T-cell (primary cell): ENCODE results near the gene HEATR9. TPM values are rescaled to one million over a fixed set of nuclear protein-coding genes. Genes with fewer than 3 reads are reported as not detected.
A peak's percentile ranks its signal among the peaks of the same experiment; 100 is the strongest.

Experiments used
- ATAC-seq, 4 experiments: fragments of 200-7000 bp in 3 of 4; fragments of 150-1000 bp in 1 of 4; cut with Tn5 transposase; replicated peaks in 1 of 4; 1 replicate in 3 of 4; 2 replicates in 1 of 4; pipeline ENCODE4 v1.10.0; 2021; ENCODE audit warnings: moderate library complexity in 3 of 4, mild to moderate bottlenecking in 2 of 4, moderate number of reproducible peaks in 1 of 4
- CTCF ChIA-PET, 2 donors: fragments of 300-600 bp; sonication (Branson Sonifier 250); formaldehyde crosslinking; loops; one replicate each; lab custom pipeline; 2022; ENCODE audit warnings: antibody characterized with exemption in 2 of 2; lab: Charles Lee
- POLR2A ChIA-PET, 2 donors: fragments of 300-600 bp; sonication (Branson Sonifier 250); formaldehyde crosslinking; loops; one replicate each; lab custom pipeline; 2022; ENCODE audit warnings: antibody characterized with exemption in 2 of 2; lab: Charles Lee
- DNase-seq, 35 experiments: peaks; one replicate each; pipeline versions ENCODE4 v3.0.0 to v3.0.0-alpha.2; 2013 to 2023
- H3K27ac ChIP-seq: one replicate; pipeline ENCODE4 v1.5.1; 2013; ENCODE audit warnings: low read length
- H3K27me3 ChIP-seq, 2 experiments: replicated peaks in 1 of 2; 1 replicate in 1 of 2; 2 replicates in 1 of 2; pipeline versions ENCODE4 v1.6.1 to v1.7.0; 2013; ENCODE audit warnings: low read length in 1 of 2, mixed read lengths in 1 of 2; ENCODE audit not compliant: control insufficient read depth in 2 of 2, insufficient read depth in 2 of 2; ENCODE audit errors: extremely low read depth in 1 of 2
- H3K36me3 ChIP-seq, 2 donors: 1 replicate in 1 of 2; 2 replicates in 1 of 2; pipeline versions ENCODE4 v1.6.1 to v1.7.0; 2013; ENCODE audit warnings: low read length in 1 of 2; ENCODE audit not compliant: control insufficient read depth in 2 of 2, insufficient read depth in 1 of 2; ENCODE audit errors: extremely low read depth in 1 of 2
- H3K4me1 ChIP-seq, 2 experiments: 1 replicate in 1 of 2; 2 replicates in 1 of 2; pipeline versions ENCODE4 v1.6.1 to v1.7.0; 2013; ENCODE audit warnings: low read length in 2 of 2, mixed read lengths in 1 of 2; ENCODE audit not compliant: insufficient read depth in 2 of 2, control insufficient read depth in 1 of 2; ENCODE audit errors: extremely low read depth in 1 of 2
- H3K4me3 ChIP-seq, 2 donors: 1 replicate in 1 of 2; 2 replicates in 1 of 2; pipeline versions ENCODE4 v1.5.1 to v1.7.0; 2013; ENCODE audit warnings: mild to moderate bottlenecking in 2 of 2, low read length in 1 of 2, moderate library complexity in 1 of 2; ENCODE audit not compliant: control insufficient read depth in 1 of 2; ENCODE audit errors: extremely low read depth in 1 of 2
- H3K9me3 ChIP-seq: 2 replicates; pipeline ENCODE4 v1.7.0; 2013
- H3K27ac Mint-ChIP-seq, 2 donors: one replicate each; pipeline ENCODE4 v1.8.0; 2020 to 2021; ENCODE audit warnings: mild to moderate bottlenecking in 2 of 2, mixed read lengths in 2 of 2
- H3K27me3 Mint-ChIP-seq, 2 donors: one replicate each; pipeline ENCODE4 v1.8.0; 2021 to 2022; ENCODE audit warnings: mixed read lengths in 2 of 2
- H3K36me3 Mint-ChIP-seq: one replicate; pipeline ENCODE4 v1.8.0; 2021; ENCODE audit warnings: mixed read lengths
- H3K4me1 Mint-ChIP-seq, 3 donors: one replicate each; pipeline ENCODE4 v1.8.0; 2020 to 2022; ENCODE audit warnings: mixed read lengths in 3 of 3, mild to moderate bottlenecking in 1 of 3
- H3K4me3 Mint-ChIP-seq, 3 donors: one replicate each; pipeline ENCODE4 v1.8.0; 2020 to 2022; ENCODE audit warnings: mild to moderate bottlenecking in 3 of 3, mixed read lengths in 3 of 3, moderate library complexity in 3 of 3
- H3K9me3 Mint-ChIP-seq, 3 donors: one replicate each; pipeline ENCODE4 v1.8.0; 2020 to 2022; ENCODE audit warnings: mixed read lengths in 3 of 3
- WGBS: methylation state at CpG from one replicate; pipeline ENCODE4 v1.1.5; 2013; ENCODE audit warnings: missing lambda C conversion rate; ENCODE audit not compliant: insufficient coverage; 5-methylcytosine and 5-hydroxymethylcytosine counted together
- total RNA-seq, 35 experiments: library from RNA in 6 of 35; stranded (reverse) in 6 of 35; fragments of 120-200 nt in 1 of 35; gene quantifications; one replicate each; pipeline versions ENCODE4 v1.2.1 to v1.2.4 and lab custom pipeline; 2013 to 2026

The HEATR9 gene
- total RNA-seq, 5 donors from 2014 or later (not counting 1 experiment from before 2014, with no cell fraction given): 0.90 to 4.1 (median 1.5) TPM

DNA sequence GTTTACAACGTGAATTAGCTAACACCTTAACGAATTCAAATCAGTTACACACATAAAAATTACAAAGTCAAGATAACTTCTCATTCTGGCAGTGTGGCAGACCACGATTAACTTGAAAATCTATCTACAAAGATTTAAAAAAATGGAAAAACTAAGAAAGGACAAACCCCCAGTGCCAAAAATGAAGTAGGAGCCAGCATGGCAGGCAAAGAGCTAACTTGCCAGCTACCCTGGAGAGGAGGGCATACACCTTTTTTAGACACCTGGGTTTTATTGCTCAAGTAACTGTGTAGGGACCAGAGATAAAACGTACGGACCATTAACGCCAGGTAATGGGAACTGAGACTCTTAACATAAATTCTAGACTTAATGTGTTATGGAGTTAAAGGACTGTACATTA, 56.9 kb downstream of the HEATR9 start:
- no peaks in the 10 kb centered on the region for H3K27me3 ChIP-seq
- CTCF ChIA-PET: interaction anchor here in 1 of 2 donors (0.7 to 1.5 kb wide), 2 partner anchors 38 to 48 kb away, joined by 4 to 7 read pairs; no protein-coding TSS in a partner anchor
- no peak overlapping the region for H3K27ac ChIP-seq
- ATAC-seq: no peak
- WGBS: 60% methylated on average over 1 of the region's 6 CpGs
- Mint-ChIP-seq H3K4me1 (peaks cover 71 to 77% (median 72%) of the 10 kb centered on the region in 3 donors), H3K4me3 (peak overlapping the region; percentile 37 to 92 (median 39)), H3K36me3 (peaks cover 10% of the 10 kb centered on the region), H3K9me3 (no peaks in the 10 kb centered on the region), H3K27ac (peak overlapping the region; percentile 22 to 49), H3K27me3 (no peaks in the 10 kb centered on the region)
- no peaks in the 10 kb centered on the region for H3K36me3 ChIP-seq
- H3K4me3 ChIP-seq: no peak overlapping the region
- H3K4me1 ChIP-seq: peaks cover 21 to 29% of the 10 kb centered on the region in 2 experiments
- no peaks in the 10 kb centered on the region for H3K9me3 ChIP-seq
- POLR2A ChIA-PET: no interaction called here
- DNase-seq: no peak

DNA sequence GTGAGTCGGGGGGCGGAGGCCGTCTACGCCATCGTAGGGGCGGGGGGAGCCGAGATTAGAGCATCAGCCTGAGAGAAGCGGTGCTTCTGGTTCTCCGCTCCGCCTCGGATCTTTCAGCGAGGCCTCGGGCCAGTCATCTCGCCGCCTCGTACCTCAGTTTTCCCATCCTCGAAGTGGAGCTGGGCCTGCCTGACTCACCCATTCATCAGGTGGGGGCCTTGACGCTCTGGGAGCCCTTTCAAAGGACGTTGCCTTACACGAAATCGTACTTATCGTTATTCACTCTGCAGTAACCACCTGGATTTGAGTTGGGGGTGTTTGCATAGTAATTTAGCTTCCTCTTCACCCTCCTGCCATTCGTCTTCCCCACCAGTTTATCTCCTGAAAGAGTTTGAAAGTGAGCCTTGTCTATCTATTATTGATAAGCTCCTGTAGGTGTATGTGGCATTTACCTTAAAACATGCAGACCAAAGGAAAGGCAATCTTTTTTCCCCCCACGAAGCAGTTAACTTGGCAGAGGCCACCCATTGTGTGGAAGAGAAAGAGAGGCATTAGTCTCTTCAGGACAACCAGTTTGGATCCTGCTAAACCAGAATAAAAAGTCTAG, 58.7 kb downstream of the HEATR9 start:
- ATAC-seq (peak in 2 of 4 experiments; percentile 3 to 5), DNase-seq (no peak)
- 2% methylated on average over 16 of the region's 24 CpGs for whole genome bisulfite sequencing
- ChIA-PET CTCF (interaction anchor here (0.6 to 3.1 kb wide), 6 partner anchors 9 to 387 kb away, joined by 3 to 75 read pairs (median 5); no protein-coding TSS in a partner anchor), POLR2A (interaction anchor here in 1 of 2 donors (1.5 kb wide), 1 partner anchor 46 kb away, joined by 7 read pairs; no protein-coding TSS in a partner anchor)
- Mint-ChIP-seq H3K9me3 (no peaks in the 10 kb centered on the region), H3K27ac (peak overlapping the region; percentile 99), H3K4me3 (peak overlapping the region; percentile 92 to 93 (median 93)), H3K4me1 (peaks cover 55 to 61% (median 55%) of the 10 kb centered on the region in 3 donors), H3K36me3 (peaks cover 10% of the 10 kb centered on the region), H3K27me3 (no peaks in the 10 kb centered on the region)
- Histone ChIP-seq H3K4me3 (peak overlapping the region; percentile 67 to 90), H3K9me3 (no peaks in the 10 kb centered on the region), H3K27me3 (no peaks in the 10 kb centered on the region), H3K36me3 (no peaks in the 10 kb centered on the region), H3K4me1 (peaks cover 21 to 24% of the 10 kb centered on the region in 2 experiments), H3K27ac (peak overlapping the region; percentile 84)

DNA sequence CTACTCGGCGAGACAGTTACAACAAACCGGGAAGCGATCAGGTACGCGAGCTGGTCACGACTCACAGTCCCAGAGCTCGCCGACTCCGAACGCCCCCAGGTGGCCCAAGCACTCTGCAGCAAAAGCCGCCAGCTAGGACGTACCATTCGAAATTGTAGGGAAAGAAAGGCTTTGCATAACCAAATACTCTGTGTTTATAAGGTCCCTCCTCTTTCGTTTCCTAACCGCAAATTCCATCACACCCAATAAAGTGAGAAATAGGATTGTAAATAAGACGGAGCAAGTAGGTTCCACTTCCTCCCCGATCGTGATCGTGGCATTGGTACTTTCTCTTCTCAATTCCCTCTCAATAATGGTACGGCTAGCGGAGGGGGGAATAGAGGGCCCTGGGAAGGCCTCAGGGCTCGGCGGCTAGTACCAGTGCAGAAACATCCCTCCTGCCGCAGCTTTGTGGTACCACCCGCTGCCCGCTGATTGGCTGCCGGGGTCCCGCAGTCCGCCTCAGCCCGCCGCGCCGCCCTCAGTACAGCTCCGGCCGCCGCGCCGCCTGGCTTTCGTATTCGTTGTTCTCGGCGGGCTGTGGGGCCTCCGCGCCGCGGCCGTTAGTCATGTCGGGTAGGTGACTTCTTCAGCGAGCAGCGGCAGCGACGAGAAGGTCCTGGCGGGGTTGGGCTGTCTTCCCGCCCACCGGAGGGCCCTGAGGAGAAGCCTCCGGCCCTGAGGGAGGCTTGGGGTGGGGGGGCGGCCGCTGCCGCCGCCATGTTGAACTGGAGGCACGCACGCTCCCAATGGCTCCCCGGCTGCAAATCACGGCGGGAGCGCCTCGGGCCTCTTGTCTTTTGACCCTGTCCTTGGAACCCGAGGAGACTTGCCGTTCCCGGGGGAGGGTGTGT, 59.5 kb downstream of the HEATR9 start, which contains the start of gene TAF15:
TAF15 (plus strand) TSS at position 523 of the 893 bp plus-strand sequence; CDS start at position 609, 86 bp downstream.
- no peaks in the 10 kb centered on the region for H3K27me3 ChIP-seq
- peak; percentile 81 to 98 (median 95) for DNase-seq
- 0% methylated on average over 48 of the region's 71 CpGs for WGBS
- Mint-ChIP-seq H3K4me3 (peak within 1 kb of the TSS; percentile 92 to 93 (median 93)), H3K9me3 (no peaks in the 10 kb centered on the region), H3K4me1 (peaks cover 51 to 53% (median 53%) of the 10 kb centered on the region in 3 donors), H3K27me3 (no peaks in the 10 kb centered on the region), H3K36me3 (peaks cover 10% of the 10 kb centered on the region), H3K27ac (peak within 1 kb of the TSS; percentile 99)
- peak within 1 kb of the TSS; percentile 67 to 90 for H3K4me3 ChIP-seq
- H3K4me1 ChIP-seq: peaks cover 24 to 25% of the 10 kb centered on the region in 2 experiments
- H3K27ac ChIP-seq: peak within 1 kb of the TSS; percentile 84
- no peaks in the 10 kb centered on the region for H3K9me3 ChIP-seq
- no peaks in the 10 kb centered on the region for H3K36me3 ChIP-seq
- CTCF ChIA-PET: interaction anchor here (0.5 to 3.1 kb wide), 22 partner anchors 8 to 497 kb away, joined by 3 to 75 read pairs (median 4); no protein-coding TSS in a partner anchor
- peak; percentile 91 to 93 (median 92) for ATAC-seq
- POLR2A ChIA-PET: interaction anchor here (0.5 to 1.5 kb wide), 7 partner anchors 8 to 231 kb away, joined by 3 to 7 read pairs (median 3); partner anchors contain the start of gene PEX12 (in 1 of the 2)

DNA sequence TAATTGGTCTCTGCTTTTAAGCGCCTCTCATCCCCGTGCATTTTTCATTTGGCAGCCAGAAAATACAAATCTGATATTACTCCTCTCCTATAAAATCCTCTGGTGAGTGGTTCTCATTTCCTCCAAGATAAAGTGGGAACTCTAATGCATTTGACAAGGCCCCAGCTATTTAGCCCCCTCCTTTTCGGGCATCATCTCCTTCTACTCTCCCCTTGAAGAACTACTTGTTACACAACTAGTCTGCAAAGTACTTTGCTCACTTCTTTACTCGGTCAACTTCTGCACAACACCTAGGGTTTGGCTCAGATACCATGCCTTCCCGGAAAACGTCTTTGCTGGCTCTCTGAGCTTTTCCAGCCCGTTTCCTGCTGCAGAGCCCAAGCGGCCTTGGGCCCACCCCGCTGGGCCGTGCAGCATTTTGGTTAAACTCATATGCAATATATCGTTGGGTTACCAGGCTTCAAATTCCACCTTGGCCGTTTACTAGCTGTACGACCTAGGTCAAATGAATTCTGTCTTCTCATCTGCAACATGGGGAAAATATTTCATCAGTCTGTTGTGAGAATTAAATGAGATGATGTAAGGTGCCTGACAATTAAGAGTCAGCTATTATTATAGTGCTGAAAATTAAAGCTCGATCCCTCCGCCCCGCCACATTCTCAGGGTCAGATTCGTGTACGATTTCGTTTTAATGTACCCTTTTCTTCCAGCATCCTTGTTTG, 60.3 kb downstream of the HEATR9 start:
- no peaks in the 10 kb centered on the region for H3K9me3 ChIP-seq
- ChIA-PET CTCF (interaction anchor here (0.6 to 3.1 kb wide), 21 partner anchors 9 to 847 kb away, joined by 3 to 75 read pairs (median 4); partner anchors contain the start of genes CCT6B (in 1 of the 2) and ZNF830 (in 1 of the 2)), POLR2A (interaction anchor here (0.5 to 1.5 kb wide), 6 partner anchors 8 to 230 kb away, joined by 3 to 7 read pairs (median 4); partner anchors contain the start of gene PEX12 (in 1 of the 2))
- no peak for ATAC-seq
- no peaks in the 10 kb centered on the region for H3K9me3 Mint-ChIP-seq
- 41% methylated on average over 14 of the region's 19 CpGs for WGBS
- peak overlapping the region; percentile 92 to 93 (median 93) for H3K4me3 Mint-ChIP-seq
- peak overlapping the region; percentile 67 to 90 for H3K4me3 ChIP-seq
- H3K36me3 Mint-ChIP-seq: peaks cover 5% of the 10 kb centered on the region
- peaks cover 24 to 25% of the 10 kb centered on the region in 2 experiments for H3K4me1 ChIP-seq
- peaks cover 44 to 48% (median 46%) of the 10 kb centered on the region in 3 donors for H3K4me1 Mint-ChIP-seq
- peak overlapping the region; percentile 84 for H3K27ac ChIP-seq
- peak overlapping the region; percentile 99 for H3K27ac Mint-ChIP-seq
- no peaks in the 10 kb centered on the region for H3K27me3 ChIP-seq
- peak in 1 of 35 experiments; percentile 6 for DNase-seq
- no peaks in the 10 kb centered on the region for H3K27me3 Mint-ChIP-seq
- no peaks in the 10 kb centered on the region for H3K36me3 ChIP-seq

GRCh38 chr17:35807371-35808144, 61.1 kb downstream of the HEATR9 start:
- ChIA-PET POLR2A (interaction anchor here (1.2 kb wide), 2 partner anchors 13 to 43 kb away, joined by 3 to 4 read pairs; no protein-coding TSS in a partner anchor), CTCF (interaction anchor here (0.7 to 3.1 kb wide), 7 partner anchors 11 to 846 kb away, joined by 3 to 75 read pairs (median 5); partner anchors contain the start of genes CCT6B (in 1 of the 2) and ZNF830 (in 1 of the 2))
- peak overlapping the region; percentile 99 for H3K27ac Mint-ChIP-seq
- no peak for ATAC-seq
- Histone ChIP-seq H3K27ac (peak overlapping the region; percentile 84), H3K36me3 (no peaks in the 10 kb centered on the region), H3K9me3 (no peaks in the 10 kb centered on the region), H3K27me3 (no peaks in the 10 kb centered on the region), H3K4me1 (peaks cover 22 to 24% of the 10 kb centered on the region in 2 experiments), H3K4me3 (no peak overlapping the region)
- no peaks in the 10 kb centered on the region for H3K9me3 Mint-ChIP-seq
- H3K36me3 Mint-ChIP-seq: no peaks in the 10 kb centered on the region
- no peaks in the 10 kb centered on the region for H3K27me3 Mint-ChIP-seq
- H3K4me3 Mint-ChIP-seq: peak overlapping the region in 2 of 3 donors; percentile 92 to 93
- no peak for DNase-seq
- 96% methylated on average over 4 of the region's 7 CpGs for WGBS
- H3K4me1 Mint-ChIP-seq: peaks cover 42 to 48% (median 46%) of the 10 kb centered on the region in 3 donors
